Endothelial cell of umbilical vein (primary cell): ENCODE measurements around the gene LITAFD. TPM values are rescaled to one million over a fixed set of nuclear protein-coding genes. Genes with fewer than 3 reads are reported as not detected.

ENCODE experiments used
- BruUV-seq: library from RNA; stranded (reverse); fragments of 400-500 nt; replicated peaks from 2 replicates; lab custom pipeline; 2021; lab: Mats Ljungman, UMichigan
- CTCF ChIA-PET: fragments of 300-600, 350-600 bp; sonication (Branson Sonifier 250); formaldehyde crosslinking; loops from one replicate; lab custom pipeline; 2021; ENCODE audit warnings: antibody characterized with exemption, inconsistent platforms; lab: Charles Lee
- POLR2A ChIA-PET: fragments of 300-600, 350-600 bp; sonication (Branson Sonifier 250); formaldehyde crosslinking; loops from one replicate; lab custom pipeline; 2021; ENCODE audit warnings: antibody characterized with exemption, inconsistent platforms; lab: Charles Lee
- DNase-seq: peaks from one replicate; pipeline ENCODE4 v3.0.0-alpha.2; 2011; ENCODE audit warnings: low read depth, low spot score
- FAIRE-seq: peaks from 2 replicates; lab custom pipeline; 2011; peaks lifted over from hg19 to GRCh38; lab: Jason Lieb, UNC
- H2AFZ ChIP-seq: 2 replicates; pipeline ENCODE4 v1.6.0; 2012; ENCODE audit warnings: low read depth, low read length, control low read depth, inconsistent platforms
- H3K27ac ChIP-seq: 2 replicates; pipeline ENCODE4 v1.5.1; 2011; ENCODE audit warnings: low read depth, mild to moderate bottlenecking, control low read depth, low read length, moderate library complexity; ENCODE audit not compliant: insufficient read depth
- H3K27me3 ChIP-seq, 2 experiments: 2 replicates each; pipeline versions ENCODE4 v1.6.0 to v1.6.1; 2011; ENCODE audit warnings: low read length in 2 of 2, mixed read lengths in 1 of 2; ENCODE audit not compliant: control insufficient read depth in 2 of 2, insufficient read depth in 2 of 2
- H3K36me3 ChIP-seq, 2 experiments: 2 replicates in 1 of 2; 3 replicates in 1 of 2; pipeline ENCODE4 v1.5.1; 2011; ENCODE audit warnings: low read length in 2 of 2, mild to moderate bottlenecking in 1 of 2, moderate library complexity in 1 of 2; ENCODE audit not compliant: control insufficient read depth in 2 of 2, insufficient read depth in 2 of 2; ENCODE audit errors: extremely low read depth in 1 of 2
- H3K4me1 ChIP-seq: 3 replicates; pipeline ENCODE4 v1.5.1; 2011; ENCODE audit warnings: mild to moderate bottlenecking, low read length; ENCODE audit not compliant: control insufficient read depth, insufficient read depth; ENCODE audit errors: extremely low read depth
- H3K4me2 ChIP-seq: 2 replicates; pipeline ENCODE4 v1.6.1; 2011; ENCODE audit warnings: low read length, control low read depth, mixed read lengths; ENCODE audit not compliant: insufficient read depth
- H3K4me3 ChIP-seq, 3 experiments: fragments of 200-600 bp in 1 of 3; sonication (generic), shearing (Covaris generic) in 1 of 3; replicated peaks in 1 of 3; 2 replicates each; pipeline ENCODE4 v1.5.1; 2011 to 2016; ENCODE audit warnings: control low read depth in 3 of 3, low read length in 3 of 3, mild to moderate bottlenecking in 2 of 3, inconsistent platforms in 1 of 3, low read depth in 1 of 3, moderate library complexity in 1 of 3; ENCODE audit not compliant: insufficient read depth in 1 of 3
- H3K79me2 ChIP-seq: 2 replicates; pipeline ENCODE4 v1.6.0; 2012; ENCODE audit warnings: low read length, inconsistent platforms; ENCODE audit not compliant: control insufficient read depth, insufficient read depth
- H3K9ac ChIP-seq: replicated peaks from 2 replicates; pipeline ENCODE3; 2011; ENCODE audit warnings: low read length, control low read depth; ENCODE audit not compliant: insufficient read depth; ENCODE audit errors: extremely low read depth
- H3K9me1 ChIP-seq: replicated peaks from 3 replicates; pipeline ENCODE4 v1.6.0; 2011; ENCODE audit warnings: mild to moderate bottlenecking, low read length; ENCODE audit not compliant: control insufficient read depth, insufficient read depth; ENCODE audit errors: extremely low read depth
- H3K9me3 ChIP-seq: replicated peaks from 2 replicates; pipeline ENCODE4 v1.5.1; 2012; ENCODE audit warnings: low read length, inconsistent platforms; ENCODE audit not compliant: control insufficient read depth, insufficient read depth
- H4K20me1 ChIP-seq: replicated peaks from 2 replicates; pipeline ENCODE3; 2011; ENCODE audit warnings: mild to moderate bottlenecking, low read length; ENCODE audit not compliant: control insufficient read depth, insufficient read depth; ENCODE audit errors: extremely low read depth
- EZH2 ChIP-seq: IDR thresholded peaks from 2 replicates; pipeline ENCODE4 v1.6.1; 2012; ENCODE audit warnings: borderline replicate concordance, low read depth, mild to moderate bottlenecking, moderate library complexity, low read length, inconsistent platforms; ENCODE audit not compliant: severe bottlenecking
- FOS ChIP-seq: IDR thresholded peaks from 2 replicates; pipeline ENCODE4 v1.6.1; 2011; ENCODE audit warnings: mild to moderate bottlenecking, low read length, moderate library complexity, borderline replicate concordance; ENCODE audit not compliant: insufficient read depth
- GATA2 ChIP-seq: IDR thresholded peaks from 2 replicates; pipeline ENCODE4 v1.7.0; 2011; ENCODE audit warnings: low read depth, mild to moderate bottlenecking, moderate library complexity, mixed read lengths, low read length; ENCODE audit not compliant: insufficient read length, insufficient read depth
- JUN ChIP-seq: IDR thresholded peaks from 2 replicates; pipeline ENCODE4 v1.6.1; 2011; ENCODE audit warnings: borderline replicate concordance, low read depth; ENCODE audit not compliant: insufficient read length, insufficient read depth
- MYC ChIP-seq: IDR thresholded peaks from one replicate; pipeline ENCODE4 v1.6.1; 2011; ENCODE audit warnings: mild to moderate bottlenecking, low read depth, low read length
- POLR2A ChIP-seq: IDR thresholded peaks from 2 replicates; pipeline ENCODE4 v1.6.1; 2012; ENCODE audit warnings: low read depth, mild to moderate bottlenecking, control low read depth, low read length
- POLR2AphosphoS5 ChIP-seq: IDR thresholded peaks from 2 replicates; pipeline ENCODE4 v1.6.1; 2012; ENCODE audit warnings: low read depth, mild to moderate bottlenecking, control low read depth, low read length, moderate library complexity; ENCODE audit not compliant: insufficient read depth
- dilution Hi-C: fragments of 300-500 bp; cut with MboI; formaldehyde crosslinking; loops from one replicate; pipeline ENCODE4 v1.15.0; 2019; ENCODE audit warnings: low sequenced_read_pairs; ENCODE audit not compliant: extremely low pct_ligation_motif_present
- intact Hi-C: fragments of 100-400 bp; cut with micrococcal nuclease; formaldehyde crosslinking; loops from one replicate; pipeline ENCODE4 v1.10.0; 2022
- polyA plus RNA-seq, 4 experiments: library from polyadenylated mRNA; depleted of rRNA in 3 of 4; stranded (reverse) in 3 of 4; unstranded in 1 of 4; fragments of >200 nt; gene quantifications; 2 replicates each; pipeline versions ENCODE4 v1.2.1 to v1.2.3, GENCODE V29; 2011 to 2012; ENCODE audit warnings: missing spikeins in 1 of 4
- total RNA-seq: library from RNA; stranded (reverse); gene quantifications from 2 replicates; pipeline ENCODE4 v1.2.3, GENCODE V29; 2021
- TF ChIP-seq, protein P1 (sequence below), 2 donors: IDR thresholded peaks; 1 replicate in 1 of 2; 2 replicates in 1 of 2; pipeline ENCODE4 v1.5.1; 2011; ENCODE audit warnings: low read length in 2 of 2, mild to moderate bottlenecking in 2 of 2, moderate library complexity in 2 of 2, control low read depth in 1 of 2, inconsistent platforms in 1 of 2, low read depth in 1 of 2; ENCODE audit not compliant: insufficient read depth in 1 of 2; ENCODE audit errors: extremely low read depth in 1 of 2
- TF ChIP-seq, protein P2 (sequence below): IDR thresholded peaks from 2 replicates; pipeline ENCODE4 v1.6.1; 2011; ENCODE audit not compliant: insufficient read depth, insufficient read length

Gene LITAFD
- total and polyA plus RNA-seq, 2 donors (not counting 3 experiments of a cell fraction or from before 2014, with no cell fraction given): not detected

DNA sequence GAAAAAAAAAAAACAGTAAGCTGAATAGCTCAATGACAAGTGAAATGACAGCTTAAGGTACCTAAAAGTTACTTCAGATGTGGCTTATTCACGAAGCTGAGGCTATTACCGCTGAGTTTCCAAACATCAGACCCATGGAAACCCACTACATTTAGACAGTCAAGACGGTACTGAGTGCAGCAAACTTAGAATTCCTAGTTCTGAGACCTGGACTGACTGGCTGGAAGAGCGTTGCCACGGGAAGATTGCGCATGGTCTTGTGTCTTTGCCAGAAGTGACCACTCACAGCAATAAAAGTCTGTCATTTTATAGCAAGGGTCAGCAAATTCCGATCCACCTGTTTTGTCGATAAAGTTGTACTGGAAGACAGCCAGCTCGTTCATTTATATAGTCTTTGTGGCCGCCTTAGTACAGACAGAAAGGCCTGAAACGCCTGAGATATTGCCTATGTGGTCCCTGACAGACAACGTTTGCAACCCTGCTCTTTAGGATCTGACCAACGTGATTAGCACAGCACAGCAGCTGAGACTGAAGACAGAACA, 19.2 kb downstream of the LITAFD start:
- dilution Hi-C loops (no loop called here), intact Hi-C loops (no loop called here)
- TF ChIP-seq, protein P1, sequence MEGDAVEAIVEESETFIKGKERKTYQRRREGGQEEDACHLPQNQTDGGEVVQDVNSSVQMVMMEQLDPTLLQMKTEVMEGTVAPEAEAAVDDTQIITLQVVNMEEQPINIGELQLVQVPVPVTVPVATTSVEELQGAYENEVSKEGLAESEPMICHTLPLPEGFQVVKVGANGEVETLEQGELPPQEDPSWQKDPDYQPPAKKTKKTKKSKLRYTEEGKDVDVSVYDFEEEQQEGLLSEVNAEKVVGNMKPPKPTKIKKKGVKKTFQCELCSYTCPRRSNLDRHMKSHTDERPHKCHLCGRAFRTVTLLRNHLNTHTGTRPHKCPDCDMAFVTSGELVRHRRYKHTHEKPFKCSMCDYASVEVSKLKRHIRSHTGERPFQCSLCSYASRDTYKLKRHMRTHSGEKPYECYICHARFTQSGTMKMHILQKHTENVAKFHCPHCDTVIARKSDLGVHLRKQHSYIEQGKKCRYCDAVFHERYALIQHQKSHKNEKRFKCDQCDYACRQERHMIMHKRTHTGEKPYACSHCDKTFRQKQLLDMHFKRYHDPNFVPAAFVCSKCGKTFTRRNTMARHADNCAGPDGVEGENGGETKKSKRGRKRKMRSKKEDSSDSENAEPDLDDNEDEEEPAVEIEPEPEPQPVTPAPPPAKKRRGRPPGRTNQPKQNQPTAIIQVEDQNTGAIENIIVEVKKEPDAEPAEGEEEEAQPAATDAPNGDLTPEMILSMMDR (IDR thresholded peaks at IDR 0.05; ENCODE audit: extremely low read depth in 1 of 2, insufficient read depth in 1 of 2, low read depth in 1 of 2, low read length in 2 of 2): no peak
- no peak for TF ChIP-seq FOS
- TF ChIP-seq POLR2AphosphoS5: no peak
- TF ChIP-seq, protein P2, sequence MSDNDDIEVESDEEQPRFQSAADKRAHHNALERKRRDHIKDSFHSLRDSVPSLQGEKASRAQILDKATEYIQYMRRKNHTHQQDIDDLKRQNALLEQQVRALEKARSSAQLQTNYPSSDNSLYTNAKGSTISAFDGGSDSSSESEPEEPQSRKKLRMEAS: no peak
- no peak for TF ChIP-seq MYC
- TF ChIP-seq EZH2: no peak
- TF ChIP-seq JUN: no peak
- TF ChIP-seq POLR2A: no peak
- TF ChIP-seq GATA2: no peak
- POLR2A ChIA-PET: interaction anchor here (0.6 kb wide), 1 partner anchor 34 kb away, joined by 3 read pairs; no protein-coding TSS in a partner anchor
- Histone ChIP-seq H3K27ac (no peak overlapping the region), H2AFZ (no peak overlapping the region), H3K9me1 (no peaks in the 10 kb centered on the region), H3K36me3 (peaks cover 55 to 59% of the 10 kb centered on the region in 2 experiments), H4K20me1 (no peaks in the 10 kb centered on the region), H3K79me2 (peaks cover 3% of the 10 kb centered on the region), H3K4me2 (no peak overlapping the region), H3K4me1 (no peaks in the 10 kb centered on the region), H3K4me3 (no peak overlapping the region), H3K9ac (no peak overlapping the region), H3K9me3 (no peaks in the 10 kb centered on the region), H3K27me3 (no peaks in the 10 kb centered on the region)
- no peak for FAIRE-seq
- no peak for DNase-seq
- no TSS peak for BruUV-seq
- CTCF ChIA-PET: interaction anchor here (1.1 to 7.3 kb wide), 4 partner anchors 12 to 233 kb away, joined by 3 to 32 read pairs (median 5); no protein-coding TSS in a partner anchor
